Activated CD4-positive, alpha-beta memory T cell treated with anti-CD3 and anti-CD28 coated beads for 36 hours (primary cell): ENCODE measurements around the gene TOR2A. TPM values are rescaled to one million over a fixed set of nuclear protein-coding genes. Genes with fewer than 3 reads are reported as not detected.

Experiments
- CTCF ChIA-PET: fragments of 350-600 bp; sonication (Branson Sonifier 250); formaldehyde crosslinking; loops from one replicate; lab custom pipeline; 2021; ENCODE audit warnings: antibody characterized with exemption, inconsistent platforms; lab: Charles Lee
- POLR2A ChIA-PET: fragments of 350-600 bp; sonication (Branson Sonifier 250); formaldehyde crosslinking; loops from one replicate; lab custom pipeline; 2021; ENCODE audit warnings: antibody characterized with exemption; lab: Charles Lee
- DNase-seq: peaks from one replicate; pipeline ENCODE4 v3.0.0-alpha.2; 2020
- H3K27ac Mint-ChIP-seq: one replicate; pipeline ENCODE4 v1.8.0; 2021; ENCODE audit warnings: mixed read lengths
- H3K27me3 Mint-ChIP-seq: one replicate; pipeline ENCODE4 v1.8.0; 2021; ENCODE audit warnings: mixed read lengths
- H3K36me3 Mint-ChIP-seq: one replicate; pipeline ENCODE4 v1.8.0; 2021; ENCODE audit warnings: mixed read lengths
- H3K4me1 Mint-ChIP-seq: one replicate; pipeline ENCODE4 v1.8.0; 2021; ENCODE audit warnings: low read depth, mixed read lengths
- H3K4me3 Mint-ChIP-seq: one replicate; pipeline ENCODE4 v1.8.0; 2021; ENCODE audit warnings: mild to moderate bottlenecking, mixed read lengths
- H3K9me3 Mint-ChIP-seq: one replicate; pipeline ENCODE4 v1.8.0; 2021; ENCODE audit warnings: mixed read lengths
- intact Hi-C: fragments of 100-400 bp; cut with micrococcal nuclease; formaldehyde crosslinking; loops from one replicate; pipeline ENCODE4 v1.15.1; 2023
- total RNA-seq, 2 experiments: library from RNA; stranded (reverse); gene quantifications; one replicate each; pipeline ENCODE4 v1.2.3, GENCODE V29; 2021

TOR2A gene
- total RNA-seq, 2 experiments from 2014 or later: 12.7 to 16.2 TPM

DNA sequence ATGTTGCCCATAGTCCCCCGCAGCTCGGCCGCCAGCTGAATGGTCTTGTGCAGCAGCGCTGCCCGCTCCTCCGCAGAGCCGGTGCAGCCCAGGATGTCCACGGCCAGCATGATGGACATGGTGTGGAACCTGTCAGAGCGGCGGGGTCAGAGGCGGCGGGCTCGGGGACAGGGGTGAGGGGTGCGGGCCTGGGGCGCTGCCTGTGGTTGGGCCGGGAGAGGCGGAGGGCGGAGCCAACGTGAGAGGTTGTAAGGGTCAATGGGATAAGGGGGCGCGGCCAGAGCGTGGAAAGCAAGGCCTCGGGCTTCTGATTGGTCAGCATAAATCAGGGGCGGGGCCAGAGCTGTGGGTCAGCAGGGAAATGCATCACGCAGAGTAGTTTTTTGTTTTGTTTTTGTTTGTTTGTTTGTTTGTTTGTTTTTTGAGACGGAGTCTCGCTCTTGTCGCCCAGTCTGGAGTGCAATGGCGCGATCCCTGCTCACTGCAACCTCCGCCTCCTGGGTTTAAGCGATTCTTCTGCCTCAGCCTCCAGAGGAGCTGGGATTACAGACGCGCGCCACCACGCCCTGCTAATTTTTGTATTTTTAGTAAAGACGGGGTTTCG is 6.8 kb upstream of the TOR2A start:
- H3K27ac Mint-ChIP-seq: no peak overlapping the region
- H3K9me3 Mint-ChIP-seq: no peaks in the 10 kb centered on the region
- H3K27me3 Mint-ChIP-seq: no peaks in the 10 kb centered on the region
- no peaks in the 10 kb centered on the region for H3K4me1 Mint-ChIP-seq
- H3K4me3 Mint-ChIP-seq: no peak overlapping the region
- intact Hi-C loops: no loop called here
- no peak for DNase-seq
- ChIA-PET CTCF (interaction anchor here (2.3 kb wide), 1 partner anchor 128 kb away, joined by 9 read pairs; no protein-coding TSS in a partner anchor), POLR2A (interaction anchor here (1.1 kb wide), 1 partner anchor 29 kb away, joined by 5 read pairs; no protein-coding TSS in a partner anchor)
- peaks cover 22% of the 10 kb centered on the region for H3K36me3 Mint-ChIP-seq

DNA sequence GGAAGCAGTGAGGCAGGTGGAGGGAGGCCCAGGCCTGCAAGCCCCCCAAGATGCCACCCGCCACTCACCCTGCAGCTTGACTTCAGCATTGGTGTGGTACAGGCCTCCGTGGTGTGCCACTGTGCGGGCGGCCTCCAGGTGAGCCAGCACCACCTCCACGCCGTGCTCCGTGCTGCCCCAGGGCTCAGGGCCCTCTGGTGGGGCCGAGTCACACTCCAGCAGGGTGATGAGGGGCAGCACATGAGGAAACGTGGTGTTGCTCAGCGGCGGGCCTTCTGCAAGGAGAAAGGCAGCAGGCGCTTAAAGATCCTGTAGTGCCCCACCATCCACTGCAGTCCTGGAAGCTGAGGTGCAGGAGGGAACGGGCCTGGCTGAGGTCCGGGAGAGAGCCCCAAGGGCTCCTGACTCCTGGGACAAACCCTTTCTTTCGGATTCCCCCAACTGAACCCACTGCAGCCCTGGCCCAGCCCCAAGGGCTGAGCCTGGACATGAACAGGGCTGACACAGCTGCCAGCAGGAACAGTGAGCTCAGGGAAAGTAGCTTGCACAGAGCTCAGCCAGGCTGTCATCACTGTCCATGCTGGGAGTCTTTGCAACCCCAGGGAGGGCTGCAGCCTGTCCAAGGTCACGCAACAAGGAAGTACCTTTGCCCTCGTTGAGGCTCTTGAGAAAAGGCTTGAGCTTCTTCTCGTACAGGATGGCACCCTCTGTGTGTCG is 4.7 kb upstream of the TOR2A start:
- ChIA-PET CTCF (interaction anchor here (1.7 to 2.3 kb wide), 2 partner anchors 130 to 182 kb away, joined by 4 to 5 read pairs; no protein-coding TSS in a partner anchor), POLR2A (no interaction called here)
- Mint-ChIP-seq H3K36me3 (peaks cover 21% of the 10 kb centered on the region), H3K4me1 (no peaks in the 10 kb centered on the region), H3K27ac (no peak overlapping the region), H3K27me3 (no peaks in the 10 kb centered on the region), H3K9me3 (no peaks in the 10 kb centered on the region), H3K4me3 (no peak overlapping the region)
- intact Hi-C loops: no loop called here
- no peak for DNase-seq

DNA sequence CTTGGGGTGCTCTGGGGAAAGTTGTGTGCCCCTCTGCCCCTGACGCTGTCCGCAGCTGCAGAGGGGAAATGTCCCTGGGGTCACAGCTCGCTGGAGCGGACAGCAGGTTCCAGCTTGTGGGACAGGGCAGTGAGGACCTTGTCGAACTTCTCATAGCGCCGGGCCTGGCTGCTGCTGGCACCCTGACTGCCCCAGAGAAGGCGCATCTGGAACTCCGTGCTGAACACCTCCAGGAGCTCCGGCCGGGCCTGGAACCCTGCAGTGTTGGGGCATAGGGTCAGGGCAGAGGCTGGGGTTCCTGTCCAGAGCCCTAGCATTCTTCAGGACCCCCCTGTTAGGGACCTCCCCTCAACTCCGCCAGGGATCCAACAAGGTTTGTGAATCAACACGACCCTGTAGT is 3.6 kb upstream of the TOR2A start:
- intact Hi-C loops: no loop called here
- H3K4me3 Mint-ChIP-seq: no peak overlapping the region
- no peaks in the 10 kb centered on the region for H3K27me3 Mint-ChIP-seq
- CTCF ChIA-PET: interaction anchor here (1.7 kb wide), 1 partner anchor 131 kb away, joined by 4 read pairs; no protein-coding TSS in a partner anchor
- POLR2A ChIA-PET: no interaction called here
- no peak for DNase-seq
- no peaks in the 10 kb centered on the region for H3K9me3 Mint-ChIP-seq
- H3K36me3 Mint-ChIP-seq: peaks cover 21% of the 10 kb centered on the region
- H3K27ac Mint-ChIP-seq: no peak overlapping the region
- peaks cover 9% of the 10 kb centered on the region for H3K4me1 Mint-ChIP-seq

GRCh38 chr9:127735530-127736185 is 564 bp upstream of the TOR2A start:
- Mint-ChIP-seq H3K9me3 (no peaks in the 10 kb centered on the region), H3K27ac (peak overlapping the region; percentile 67)

DNA sequence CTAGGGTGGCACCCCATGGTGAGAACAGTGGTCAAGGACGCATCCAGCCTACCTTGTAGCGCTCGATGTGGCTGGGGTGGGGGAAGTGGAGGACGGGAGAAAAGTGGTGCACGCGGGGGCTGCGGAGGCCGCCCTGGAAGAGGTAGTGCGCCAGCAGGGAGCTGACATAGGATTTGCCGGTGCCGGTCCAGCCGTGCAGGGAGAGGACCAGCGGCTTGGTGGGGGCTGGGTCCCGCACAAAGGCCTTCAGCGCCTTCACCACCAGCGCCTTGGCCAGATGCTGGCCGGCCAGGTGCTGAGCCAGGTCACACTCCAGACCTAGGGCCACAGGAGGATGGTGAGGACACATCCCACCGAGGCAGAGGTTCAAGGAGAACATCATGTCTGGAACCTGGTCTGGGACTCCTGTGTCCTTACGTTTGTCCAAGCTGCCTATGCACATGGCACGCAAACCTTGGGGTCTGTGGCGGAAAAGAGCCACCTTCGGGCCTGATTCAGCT is 797 bp downstream of the TOR2A start:
- POLR2A ChIA-PET: interaction anchor here (0.5 to 2.4 kb wide), 20 partner anchors 10 to 283 kb away, joined by 3 to 13 read pairs (median 4); partner anchors contain the start of genes CDK9, LRSAM1, PTRH1 and RPL12
- Mint-ChIP-seq H3K4me1 (peaks cover 12% of the 10 kb centered on the region), H3K27ac (peak overlapping the region; percentile 76), H3K36me3 (peaks cover 8% of the 10 kb centered on the region), H3K4me3 (peak overlapping the region; percentile 74), H3K9me3 (no peaks in the 10 kb centered on the region), H3K27me3 (no peaks in the 10 kb centered on the region)
- DNase-seq: no peak
- CTCF ChIA-PET: interaction anchor here (0.6 to 4.2 kb wide), 77 partner anchors 10 to 519 kb away, joined by 3 to 84 read pairs (median 5); partner anchors contain the start of genes BBLN, CDK9, CFAP157 and ENG
- intact Hi-C loops: loop anchor here (1.0 to 2.0 kb wide), 4 partner anchors 19 to 229 kb away; partner anchors contain the start of gene PTRH1

More at GRCh38 chr9:127735530-127736185, 564 bp upstream of the TOR2A start:
- H3K4me3 Mint-ChIP-seq: peak overlapping the region; percentile 74
- POLR2A ChIA-PET: interaction anchor here (1.1 to 2.4 kb wide), 11 partner anchors 9 to 181 kb away, joined by 3 to 13 read pairs (median 6); partner anchors contain the start of genes CDK9, PTRH1, SH2D3C and ST6GALNAC4
- peaks cover 8% of the 10 kb centered on the region for H3K36me3 Mint-ChIP-seq
- peaks cover 12% of the 10 kb centered on the region for H3K4me1 Mint-ChIP-seq
- intact Hi-C loops: loop anchor here (1.0 to 2.0 kb wide), 5 partner anchors 36 to 231 kb away; no protein-coding TSS in a partner anchor
- CTCF ChIA-PET: interaction anchor here (0.8 to 4.2 kb wide), 49 partner anchors 9 to 521 kb away, joined by 3 to 84 read pairs (median 7); partner anchors contain the start of genes CDK9, CFAP157, ENG and FPGS
- H3K27me3 Mint-ChIP-seq: no peaks in the 10 kb centered on the region
- DNase-seq: no peak

DNA sequence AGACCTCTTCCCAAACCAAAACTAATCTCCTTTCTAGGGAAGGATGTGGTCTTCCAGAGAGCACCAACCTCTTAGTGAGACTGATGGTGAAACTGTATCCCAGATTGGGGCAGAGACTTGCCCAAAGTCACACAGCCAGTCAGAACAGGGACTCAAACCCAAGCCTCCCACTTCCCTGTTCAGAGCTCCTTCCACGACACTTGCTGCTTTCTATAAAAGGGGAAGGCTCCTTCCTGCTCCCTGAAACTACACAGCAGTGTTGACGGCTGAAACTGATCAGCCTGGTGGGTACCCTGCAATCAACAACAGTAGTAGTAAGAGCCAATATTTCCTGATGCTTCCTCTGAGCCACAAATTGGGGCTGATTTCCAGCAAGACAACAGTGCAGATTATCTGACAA is 1.5 kb downstream of the TOR2A start:
- DNase-seq: no peak
- POLR2A ChIA-PET: interaction anchor here (0.5 to 2.4 kb wide), 3 partner anchors 11 to 183 kb away, joined by 4 to 8 read pairs (median 6); partner anchors contain the start of gene ST6GALNAC4
- intact Hi-C loops: loop anchor here (1.0 to 2.0 kb wide), 4 partner anchors 18 to 229 kb away; partner anchors contain the start of gene PTRH1

GRCh38 chr9:127732444-127732843 is 2.6 kb downstream of the TOR2A start:
- POLR2A ChIA-PET: no interaction called here
- Mint-ChIP-seq H3K9me3 (no peaks in the 10 kb centered on the region), H3K36me3 (peaks cover 1% of the 10 kb centered on the region), H3K4me1 (peaks cover 12% of the 10 kb centered on the region), H3K4me3 (no peak overlapping the region), H3K27ac (no peak overlapping the region), H3K27me3 (no peaks in the 10 kb centered on the region)
- no peak for DNase-seq
- CTCF ChIA-PET: interaction anchor here (3.8 to 4.2 kb wide), 2 partner anchors 143 to 189 kb away, joined by 46 to 57 read pairs; no protein-coding TSS in a partner anchor
- intact Hi-C loops: no loop called here

More for the DNA sequence above, 1.5 kb downstream of the TOR2A start:
- no peaks in the 10 kb centered on the region for H3K9me3 Mint-ChIP-seq
- H3K4me3 Mint-ChIP-seq: peak overlapping the region; percentile 74
- no peaks in the 10 kb centered on the region for H3K27me3 Mint-ChIP-seq
- CTCF ChIA-PET: interaction anchor here (0.8 to 4.2 kb wide), 11 partner anchors 18 to 216 kb away, joined by 3 to 84 read pairs (median 14); partner anchors contain the start of genes CDK9, PTRH1 and TTC16
- H3K27ac Mint-ChIP-seq: peak overlapping the region; percentile 76
- peaks cover 8% of the 10 kb centered on the region for H3K36me3 Mint-ChIP-seq
- peaks cover 12% of the 10 kb centered on the region for H3K4me1 Mint-ChIP-seq

- ChIA-PET POLR2A (no interaction called here), CTCF (interaction anchor here (0.6 to 4.2 kb wide), 3 partner anchors 32 to 189 kb away, joined by 3 to 57 read pairs (median 46); no protein-coding TSS in a partner anchor)
- intact Hi-C loops: no loop called here
- no peaks in the 10 kb centered on the region for H3K36me3 Mint-ChIP-seq
- H3K9me3 Mint-ChIP-seq: no peaks in the 10 kb centered on the region
- no peak overlapping the region for H3K4me3 Mint-ChIP-seq
- peaks cover 12% of the 10 kb centered on the region for H3K4me1 Mint-ChIP-seq
- H3K27ac Mint-ChIP-seq: no peak overlapping the region
- DNase-seq: no peak
- no peaks in the 10 kb centered on the region for H3K27me3 Mint-ChIP-seq
Observed at GRCh38 chr9:127731938-127732337, 3.2 kb downstream of the TOR2A start.

DNA sequence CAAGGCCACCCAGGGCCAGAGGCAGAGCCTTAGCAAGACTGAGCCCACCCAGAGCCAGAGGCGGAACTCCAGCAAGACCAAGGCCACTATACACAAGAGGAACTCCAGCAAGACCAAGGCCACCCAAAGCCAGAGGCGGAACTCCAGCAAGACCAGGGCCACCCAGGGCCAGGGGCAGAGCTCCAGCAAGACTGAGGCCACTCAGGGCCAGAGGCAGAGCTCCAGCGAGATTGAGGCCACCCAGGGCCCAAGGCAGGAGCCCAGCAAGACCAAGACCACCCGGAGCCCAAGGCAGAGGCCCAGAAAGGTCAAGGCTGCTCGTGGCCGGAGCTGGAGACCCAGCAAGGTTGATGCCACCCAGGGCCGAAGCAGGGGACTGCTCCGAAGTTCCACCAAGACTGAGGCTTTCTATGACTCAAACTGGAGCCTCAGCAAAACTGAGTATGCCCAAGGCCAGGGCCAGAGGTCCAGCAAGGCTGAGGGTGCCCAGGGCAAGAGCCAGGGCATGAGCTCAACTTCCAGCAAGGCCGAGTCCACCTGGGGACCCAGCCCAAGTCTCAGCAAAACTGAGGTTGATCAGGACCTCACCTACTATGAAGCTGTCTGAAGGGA is 4.2 kb downstream of the TOR2A start:
- ChIA-PET CTCF (interaction anchor here (0.6 to 0.7 kb wide), 2 partner anchors 31 to 227 kb away, joined by 3 read pairs; no protein-coding TSS in a partner anchor), POLR2A (interaction anchor here (1.1 kb wide), 1 partner anchor 15 kb away, joined by 3 read pairs; the partner anchor contains the start of genes PTRH1 and TTC16)
- Mint-ChIP-seq H3K36me3 (no peaks in the 10 kb centered on the region), H3K27ac (no peak overlapping the region), H3K4me3 (no peak overlapping the region), H3K4me1 (peaks cover 12% of the 10 kb centered on the region), H3K9me3 (no peaks in the 10 kb centered on the region), H3K27me3 (no peaks in the 10 kb centered on the region)
- no peak for DNase-seq
- intact Hi-C loops: no loop called here

GRCh38 chr9:127730262-127730661 is 4.8 kb downstream of the TOR2A start:
- Mint-ChIP-seq H3K27ac (no peak overlapping the region), H3K27me3 (no peaks in the 10 kb centered on the region), H3K4me1 (peaks cover 12% of the 10 kb centered on the region), H3K4me3 (no peak overlapping the region), H3K9me3 (no peaks in the 10 kb centered on the region), H3K36me3 (no peaks in the 10 kb centered on the region)
- DNase-seq: no peak
- CTCF ChIA-PET: no interaction called here
- intact Hi-C loops: no loop called here
- POLR2A ChIA-PET: interaction anchor here (1.1 kb wide), 1 partner anchor 14 kb away, joined by 3 read pairs; the partner anchor contains the start of genes PTRH1 and TTC16
